SU-DHL-6 (cell line): ENCODE data around the gene DPY19L1.
"Not testable (repeated sequence)": the region's sequence is repeated elsewhere in the genome, so short reads cannot be mapped to it uniquely, and the experiment has no call there.

Experiments
- H2AFZ ChIP-seq: fragments of 200-600 bp; sonication (generic); 2 replicates; pipeline ENCODE4 v1.6.1; 2014; ENCODE audit warnings: low read depth, mild to moderate bottlenecking, moderate library complexity, mixed read lengths, antibody characterized with exemption, low read length; ENCODE audit not compliant: severe bottlenecking
- H3F3A ChIP-seq: fragments of 200-600 bp; shearing (Covaris generic); 2 replicates; pipeline ENCODE4 v1.6.0; 2016; ENCODE audit warnings: antibody characterized with exemption, mild to moderate bottlenecking; ENCODE audit not compliant: insufficient read depth
- H3K27ac ChIP-seq: fragments of 200-600 bp; sonication (generic); 2 replicates; pipeline ENCODE4 v1.5.1; 2016; ENCODE audit warnings: low read depth, mild to moderate bottlenecking, low read length, moderate library complexity, mixed read lengths
- H3K27me3 ChIP-seq: fragments of 200-600 bp; sonication (generic), shearing (Covaris generic); 2 replicates; pipeline ENCODE4 v1.6.0; 2014; ENCODE audit warnings: mild to moderate bottlenecking, low read length
- H3K36me3 ChIP-seq: fragments of 200-600 bp; sonication (generic); 2 replicates; pipeline ENCODE4 v1.6.1; 2014; ENCODE audit warnings: mild to moderate bottlenecking, low read length, mixed read lengths
- H3K4me2 ChIP-seq: fragments of 300-600, 200-600 bp; shearing (Covaris generic), sonication (generic); 2 replicates; pipeline ENCODE4 v1.6.0; 2014; ENCODE audit warnings: low read length, low read depth, mild to moderate bottlenecking; ENCODE audit not compliant: poor library complexity, severe bottlenecking
- H3K4me3 ChIP-seq: fragments of 200-600 bp; sonication (generic); 2 replicates; pipeline ENCODE4 v1.5.1; 2014; ENCODE audit warnings: antibody characterized with exemption, low read length, mild to moderate bottlenecking, mixed read lengths; ENCODE audit not compliant: insufficient read depth, poor library complexity, severe bottlenecking
- H3K79me2 ChIP-seq: fragments of 200-600 bp; sonication (generic); 2 replicates; pipeline ENCODE4 v1.6.1; 2014; ENCODE audit warnings: mild to moderate bottlenecking, low read length, moderate library complexity; ENCODE audit not compliant: insufficient read depth
- H3K9ac ChIP-seq: fragments of 200-600 bp; sonication (generic); 2 replicates; pipeline ENCODE4 v1.7.0; 2014; ENCODE audit warnings: mild to moderate bottlenecking, low read length
- H3K9me2 ChIP-seq: fragments of 200-600 bp; sonication (generic); replicated peaks from 2 replicates; pipeline ENCODE4 v1.6.1; 2014; ENCODE audit warnings: low read length; ENCODE audit not compliant: insufficient read depth
- H3K9me3 ChIP-seq: fragments of 200-600 bp; sonication (generic); 2 replicates; pipeline ENCODE4 v1.6.1; 2014; ENCODE audit warnings: low read length, mixed read lengths; ENCODE audit not compliant: insufficient read depth
- H4K20me1 ChIP-seq: fragments of 200-600 bp; sonication (generic); 2 replicates; pipeline ENCODE4 v1.6.1; 2014; ENCODE audit warnings: low read depth, mild to moderate bottlenecking, antibody characterized with exemption, low read length, moderate library complexity, mixed read lengths
- CTCF ChIP-seq: fragments of 200-600 bp; sonication (generic); IDR thresholded peaks from one replicate; pipeline ENCODE4 v1.5.1; 2017; ENCODE audit warnings: antibody characterized with exemption, mild to moderate bottlenecking, low read length, moderate library complexity; ENCODE audit not compliant: insufficient read depth, poor library complexity, severe bottlenecking
- EZH2phosphoT487 ChIP-seq: fragments of 200-600 bp; sonication (generic), shearing (Covaris generic); conservative IDR thresholded peaks from 2 replicates; pipeline ENCODE4 v1.6.1; 2018; ENCODE audit warnings: mild to moderate bottlenecking, antibody characterized with exemption, low read length, moderate library complexity, mixed read lengths

Gene DPY19L1

DNA sequence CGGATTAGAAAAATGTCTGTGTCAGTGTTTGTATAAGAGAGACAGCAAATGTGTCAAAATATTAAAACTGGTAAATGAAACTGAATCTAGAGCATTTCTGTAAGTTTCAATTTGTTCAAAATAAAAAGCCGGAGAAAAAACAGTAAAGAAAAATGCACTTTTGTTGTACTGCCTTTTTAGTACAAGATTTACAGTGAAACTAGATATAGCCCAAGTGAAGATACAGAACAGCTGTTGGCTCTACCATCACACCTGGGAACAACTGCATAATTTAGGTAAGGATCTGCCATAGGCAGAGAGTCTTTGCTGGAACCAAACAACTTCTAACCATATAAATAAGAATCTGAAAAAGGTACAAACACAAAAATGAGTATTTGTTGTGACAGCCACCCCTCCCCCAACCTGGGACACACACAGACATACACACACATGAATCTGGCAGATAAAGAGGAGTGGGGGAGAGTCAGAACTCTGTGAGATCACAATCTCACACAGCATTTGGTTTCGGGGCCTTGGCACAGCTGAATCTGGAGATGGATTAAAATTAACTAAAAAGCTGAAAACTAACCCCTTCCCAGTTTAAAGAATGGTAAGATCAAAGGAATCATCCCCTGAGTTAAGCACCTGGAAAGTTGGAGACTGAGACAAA, 54.8 kb downstream of the DPY19L1 start:
- Histone ChIP-seq H3K27me3 (no peaks in the 10 kb centered on the region), H3K79me2 (no peaks in the 10 kb centered on the region), H3K9me3 (no peaks in the 10 kb centered on the region), H3K4me3 (no peak overlapping the region), H3K36me3 (no peaks in the 10 kb centered on the region), H3K4me2 (no peak overlapping the region), H2AFZ (no peak overlapping the region), H3K27ac (no peak overlapping the region), H3K9ac (no peak overlapping the region), H4K20me1 (no peaks in the 10 kb centered on the region), H3K9me2 (no peaks in the 10 kb centered on the region), H3F3A (no peaks in the 10 kb centered on the region)
- TF ChIP-seq EZH2phosphoT487 (no peak), CTCF (no peak)

DNA sequence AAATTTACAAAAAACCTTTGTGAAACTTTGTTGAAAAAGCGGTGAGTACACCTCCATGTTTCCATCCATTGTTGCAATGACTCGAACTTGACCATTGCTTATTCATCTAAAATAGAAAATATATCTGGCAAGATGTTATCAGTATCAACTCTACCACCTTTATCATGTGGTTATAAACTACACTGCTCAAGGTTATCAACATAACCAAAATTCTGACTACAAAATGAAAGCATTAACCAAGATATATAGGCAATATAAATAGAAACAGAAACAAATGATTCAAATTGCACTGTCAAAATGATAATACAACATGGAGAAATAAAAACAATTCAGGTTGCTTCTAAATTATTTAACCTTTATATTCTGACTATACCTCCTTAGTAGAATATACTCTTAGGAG, 58.2 kb downstream of the DPY19L1 start:
- not testable (repeated sequence) for H3K9me2 ChIP-seq, H2AFZ ChIP-seq, H3K9ac ChIP-seq, H3K79me2 ChIP-seq, H3F3A ChIP-seq, H3K27me3 ChIP-seq, H3K4me2 ChIP-seq, H3K9me3 ChIP-seq, H3K36me3 ChIP-seq, H3K27ac ChIP-seq, H4K20me1 ChIP-seq, H3K4me3 ChIP-seq

- Histone ChIP-seq H4K20me1 (no peaks in the 10 kb centered on the region), H3K27me3 (no peaks in the 10 kb centered on the region), H3K9ac (no peak overlapping the region), H3K9me3 (no peaks in the 10 kb centered on the region), H3K27ac (no peak overlapping the region), H3K9me2 (no peaks in the 10 kb centered on the region), H3F3A (no peaks in the 10 kb centered on the region), H3K4me3 (no peak overlapping the region), H2AFZ (no peak overlapping the region), H3K79me2 (no peaks in the 10 kb centered on the region), H3K4me2 (no peak overlapping the region), H3K36me3 (no peaks in the 10 kb centered on the region)
- TF ChIP-seq EZH2phosphoT487: no peak
- no peak for TF ChIP-seq CTCF
Observed at GRCh38 chr7:34973400-34973760, 63.9 kb downstream of the DPY19L1 start.

- not testable (repeated sequence) for H4K20me1 ChIP-seq, H3K27me3 ChIP-seq, H3K27ac ChIP-seq, H2AFZ ChIP-seq, H3K36me3 ChIP-seq, H3K9ac ChIP-seq, H3K79me2 ChIP-seq, H3K4me3 ChIP-seq, H3F3A ChIP-seq, H3K4me2 ChIP-seq, H3K9me3 ChIP-seq, H3K9me2 ChIP-seq
Observed at GRCh38 chr7:34972739-34973399, 64.4 kb downstream of the DPY19L1 start.

GRCh38 chr7:34967818-34968217, 69.5 kb downstream of the DPY19L1 start:
- not testable (repeated sequence) for H3K9ac ChIP-seq

DNA sequence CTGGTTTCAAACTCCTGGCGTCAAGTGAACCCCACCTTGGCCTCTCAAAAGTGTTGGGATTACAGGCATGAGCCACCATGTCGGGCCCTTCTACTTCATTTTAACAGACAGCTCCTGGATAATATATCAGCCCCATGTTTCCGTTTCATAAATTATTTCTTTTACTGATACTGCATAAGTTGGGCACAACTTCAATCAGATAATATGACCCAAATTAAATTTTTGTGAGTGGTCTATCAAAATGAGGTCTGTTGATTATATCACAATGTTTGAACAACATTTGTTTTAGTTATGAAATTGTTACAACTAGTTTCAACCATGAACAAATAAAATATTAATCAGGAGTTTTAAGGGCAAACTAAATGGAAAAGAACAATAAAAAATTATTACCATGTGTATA, 70.8 kb downstream of the DPY19L1 start:
- not testable (repeated sequence) for H3K9ac ChIP-seq, H4K20me1 ChIP-seq, H3F3A ChIP-seq

More at GRCh38 chr7:34967818-34968217, 69.5 kb downstream of the DPY19L1 start:
- not testable (repeated sequence) for H3K4me3 ChIP-seq, H3K9me3 ChIP-seq, H3F3A ChIP-seq, H3K4me2 ChIP-seq, H4K20me1 ChIP-seq, H3K36me3 ChIP-seq, H2AFZ ChIP-seq, H3K27me3 ChIP-seq, H3K9me2 ChIP-seq, H3K79me2 ChIP-seq, H3K27ac ChIP-seq

More for the DNA sequence above, 70.8 kb downstream of the DPY19L1 start:
- H3K36me3 ChIP-seq, H3K27me3 ChIP-seq, H3K79me2 ChIP-seq, H3K9me2 ChIP-seq, H2AFZ ChIP-seq, H3K9me3 ChIP-seq, H3K4me3 ChIP-seq, H3K4me2 ChIP-seq, H3K27ac ChIP-seq: not testable (repeated sequence)
